Vagina (tissue), 2 donors: Measurements from ENCODE around the gene YDJC.

Experiments used
- CTCF ChIP-seq, 3 experiments: fragments of 450-650 bp in 2 of 3; fragments of 200-600 bp in 1 of 3; sonication (generic) in 1 of 3; IDR thresholded peaks; one replicate each; pipeline ENCODE4 v1.5.1; 2017 to 2019; ENCODE audit warnings: antibody characterized with exemption in 3 of 3, mild to moderate bottlenecking in 2 of 3, moderate library complexity in 2 of 3
- POLR2A ChIP-seq, 2 donors: fragments of 450-650 bp; IDR thresholded peaks; one replicate each; pipeline ENCODE4 v1.6.1; 2017; ENCODE audit warnings: antibody characterized with exemption in 2 of 2, mild to moderate bottlenecking in 2 of 2, moderate library complexity in 2 of 2

GRCh38 chr22:21674638-21675245 lies 44.9 kb upstream of the YDJC start:
- no peak for TF ChIP-seq CTCF (IDR thresholded peaks at IDR 0.05)
- TF ChIP-seq POLR2A (IDR thresholded peaks at IDR 0.05) = no peak
